ENCODE data around the gene HOXD8. TPM values are rescaled to one million over a fixed set of nuclear protein-coding genes. Genes with fewer than 3 reads are reported as not detected.
A peak's percentile ranks its signal among the peaks of the same experiment; 100 is the strongest.

HOXD8 gene
- total RNA-seq, 3 donors from 2014 or later = 10.5 to 36.1 (median 13.8) TPM

GRCh38 chr2:176130147-176130956 lies 847 bp downstream of the HOXD8 start:
- H3K27ac ChIP-seq = peak overlapping the region; percentile 83 to 98
- peak overlapping the region; percentile 52 to 73 (median 60) for H3K4me3 ChIP-seq
- TF ChIP-seq POLR2A (IDR thresholded peaks at IDR 0.05) = no peak
- peak; percentile 11 to 59 (median 18) for TF ChIP-seq POLR2AphosphoS5 (IDR thresholded peaks at IDR 0.05)
- H3K9me3 ChIP-seq = peaks cover 0 to 3% of the 10 kb centered on the region in 2 donors
- H3K36me3 ChIP-seq = no peaks in the 10 kb centered on the region
- intact Hi-C loops (cut with DNase I; ENCODE audit: low total_unique reads) = loop anchor here (10.0 kb wide), 1 partner anchor 1014 kb away; no protein-coding TSS in a partner anchor
- no peaks in the 10 kb centered on the region for H3K4me1 ChIP-seq
- DNase-seq (ENCODE audit: low spot score in 2 of 2) = no peak
- peaks cover 5 to 79% of the 10 kb centered on the region in 2 donors for H3K27me3 ChIP-seq

DNA sequence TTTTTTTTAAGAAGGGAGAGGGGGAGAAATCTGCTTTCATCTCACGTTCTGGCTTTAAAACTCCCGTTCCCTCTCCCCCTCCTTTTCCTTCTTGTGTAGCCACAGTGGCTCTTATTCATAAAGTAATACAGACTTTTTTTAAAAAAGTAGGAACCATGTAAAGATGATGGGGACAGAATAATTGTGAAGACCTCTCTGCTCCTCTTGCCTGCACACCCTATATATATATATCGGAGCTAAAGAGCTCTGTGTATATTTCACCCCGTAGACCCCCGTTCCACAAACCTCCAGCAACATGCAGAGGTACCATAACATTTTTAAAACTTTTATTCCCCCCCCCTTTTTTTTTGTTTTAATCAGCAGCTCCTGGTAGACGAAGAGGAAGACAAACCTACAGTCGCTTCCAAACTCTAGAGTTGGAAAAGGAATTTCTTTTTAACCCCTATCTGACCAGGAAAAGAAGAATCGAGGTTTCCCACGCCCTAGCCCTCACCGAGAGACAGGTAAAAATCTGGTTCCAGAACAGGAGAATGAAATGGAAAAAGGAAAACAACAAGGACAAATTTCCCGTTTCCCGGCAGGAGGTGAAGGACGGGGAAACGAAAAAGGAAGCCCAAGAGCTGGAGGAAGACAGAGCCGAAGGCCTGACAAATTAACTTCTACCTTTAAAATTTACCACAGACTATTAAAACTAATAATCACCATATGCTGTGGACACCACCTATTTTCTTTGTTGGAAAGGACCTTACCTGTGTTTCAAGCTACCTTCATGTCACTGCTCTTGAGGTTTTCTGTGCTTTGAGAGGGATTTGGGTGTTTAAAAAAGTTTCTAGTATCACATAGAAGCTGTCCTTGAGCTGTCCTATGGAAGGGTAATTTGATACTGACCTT lies 1.7 kb downstream of the HOXD8 start:
- Histone ChIP-seq H3K4me1 (no peaks in the 10 kb centered on the region), H3K9me3 (peaks cover 0 to 3% of the 10 kb centered on the region in 2 donors), H3K27me3 (peaks cover 5 to 77% of the 10 kb centered on the region in 2 donors), H3K4me3 (peak overlapping the region; percentile 52 to 73 (median 60)), H3K36me3 (no peaks in the 10 kb centered on the region), H3K27ac (peak overlapping the region; percentile 83 to 98)
- intact Hi-C loops (cut with DNase I; ENCODE audit: low total_unique reads) = loop anchor here (10.0 kb wide), 1 partner anchor 1014 kb away; no protein-coding TSS in a partner anchor
- DNase-seq (ENCODE audit: low spot score in 2 of 2) = no peak
- no peak for TF ChIP-seq POLR2AphosphoS5 (IDR thresholded peaks at IDR 0.05)
- TF ChIP-seq CTCF (IDR thresholded peaks at IDR 0.05) = no peak
- no peak for TF ChIP-seq POLR2A (IDR thresholded peaks at IDR 0.05)

GRCh38 chr2:176131848-176132158 lies 2.3 kb downstream of the HOXD8 start:
- peaks cover 5 to 80% of the 10 kb centered on the region in 2 donors for H3K27me3 ChIP-seq
- TF ChIP-seq CTCF (IDR thresholded peaks at IDR 0.05) (no peak), POLR2A (IDR thresholded peaks at IDR 0.05) (no peak), POLR2AphosphoS5 (IDR thresholded peaks at IDR 0.05) (no peak)
- H3K36me3 ChIP-seq = no peaks in the 10 kb centered on the region
- H3K4me1 ChIP-seq = no peaks in the 10 kb centered on the region
- peak overlapping the region; percentile 83 to 98 for H3K27ac ChIP-seq
- intact Hi-C loops (cut with DNase I; ENCODE audit: low total_unique reads) = loop anchor here (10.0 kb wide), 1 partner anchor 1013 kb away; no protein-coding TSS in a partner anchor
- peak overlapping the region; percentile 52 to 73 (median 60) for H3K4me3 ChIP-seq
- DNase-seq (ENCODE audit: low spot score in 2 of 2) = no peak
- H3K9me3 ChIP-seq = peaks cover 0 to 3% of the 10 kb centered on the region in 2 donors

DNA sequence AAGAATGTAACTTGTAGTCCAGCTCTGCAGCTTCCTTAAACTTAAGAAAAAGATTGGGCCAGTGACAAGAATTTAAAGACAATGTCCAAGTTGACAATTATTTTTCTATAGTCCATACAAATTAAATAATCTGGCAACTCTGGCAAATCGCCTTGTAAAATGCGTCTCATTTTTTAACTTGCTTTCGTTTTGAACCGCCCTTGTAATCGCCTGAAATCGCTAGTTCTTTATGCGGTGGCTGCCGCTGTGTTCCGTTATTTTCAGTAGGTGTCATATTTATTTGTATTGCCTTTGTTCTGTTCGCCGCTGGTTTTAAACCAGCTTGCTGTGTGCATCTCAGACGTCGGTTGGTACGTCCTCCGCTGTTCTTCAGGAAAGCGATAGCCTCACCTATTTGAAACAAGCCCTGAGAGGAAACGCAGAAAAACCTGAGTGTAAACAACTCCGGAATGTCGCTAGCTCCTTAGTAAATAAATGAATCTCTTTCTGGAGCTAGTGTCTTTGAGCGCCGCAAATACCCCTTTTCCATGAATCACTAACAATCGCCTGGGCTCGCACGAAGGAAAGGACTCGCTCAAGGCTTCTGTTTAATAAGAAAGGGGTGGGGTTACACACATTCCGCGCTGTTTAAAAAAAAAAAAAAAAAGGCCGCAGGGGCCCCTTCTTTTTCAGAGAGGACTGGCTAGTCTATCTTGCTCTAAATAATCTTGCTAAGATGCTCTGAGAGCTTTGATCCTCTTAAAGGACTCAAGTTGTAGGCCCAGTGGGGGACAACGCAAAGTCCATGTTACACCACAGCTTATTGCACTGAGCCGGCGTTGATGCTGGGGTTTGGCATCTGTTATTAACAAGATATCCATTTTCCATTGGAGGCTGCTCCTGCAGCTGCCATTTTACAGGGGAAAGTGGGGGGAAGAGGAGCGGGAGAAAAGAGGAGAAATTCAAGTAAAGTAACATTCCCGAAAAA lies 3.0 kb downstream of the HOXD8 start:
- peaks cover 0 to 3% of the 10 kb centered on the region in 2 donors for H3K9me3 ChIP-seq
- H3K4me3 ChIP-seq = peak overlapping the region; percentile 52 to 73 (median 60)
- no peak for DNase-seq (ENCODE audit: low spot score in 2 of 2)
- intact Hi-C loops (cut with DNase I; ENCODE audit: low total_unique reads) = loop anchor here (10.0 kb wide), 1 partner anchor 1012 kb away; no protein-coding TSS in a partner anchor
- H3K36me3 ChIP-seq = no peaks in the 10 kb centered on the region
- H3K4me1 ChIP-seq = no peaks in the 10 kb centered on the region
- peaks cover 5 to 87% of the 10 kb centered on the region in 2 donors for H3K27me3 ChIP-seq
- H3K27ac ChIP-seq = peak overlapping the region; percentile 44 to 98
- TF ChIP-seq POLR2A (IDR thresholded peaks at IDR 0.05) (no peak), CTCF (IDR thresholded peaks at IDR 0.05) (no peak), POLR2AphosphoS5 (IDR thresholded peaks at IDR 0.05) (no peak)
